T-helper 17 cell (primary cell): ENCODE results near the gene MAP4K4. TPM values are rescaled to one million over a fixed set of nuclear protein-coding genes. Genes with fewer than 3 reads are reported as not detected.
"Not testable (repeated sequence)": the region's sequence is repeated elsewhere in the genome, so short reads cannot be mapped to it uniquely, and the experiment has no call there.

Experiments
- ATAC-seq: fragments of 150-1000 bp; cut with Tn5 transposase; 2 replicates; pipeline ENCODE4 v1.10.0; 2021; ENCODE audit warnings: mild to moderate bottlenecking, moderate library complexity
- DNase-seq, 3 donors: peaks; one replicate each; pipeline versions ENCODE4 v3.0.0 to v3.0.0-alpha.2; 2020 to 2021
- H3K9me3 ChIP-seq: one replicate; pipeline ENCODE4 v1.7.0; 2013; ENCODE audit warnings: low read length, mild to moderate bottlenecking; ENCODE audit not compliant: control insufficient read depth, poor library complexity, severe bottlenecking
- H3K27ac Mint-ChIP-seq: one replicate; pipeline ENCODE4 v1.8.0; 2022; ENCODE audit warnings: mild to moderate bottlenecking, moderate library complexity, mixed read lengths
- H3K27me3 Mint-ChIP-seq: one replicate; pipeline ENCODE4 v1.8.0; 2022; ENCODE audit warnings: mixed read lengths
- H3K36me3 Mint-ChIP-seq: one replicate; pipeline ENCODE4 v1.8.0; 2022; ENCODE audit warnings: low read depth, mixed read lengths
- H3K4me1 Mint-ChIP-seq: one replicate; pipeline ENCODE4 v1.8.0; 2022; ENCODE audit warnings: mild to moderate bottlenecking, mixed read lengths
- H3K4me3 Mint-ChIP-seq: one replicate; pipeline ENCODE4 v1.8.0; 2022; ENCODE audit warnings: mild to moderate bottlenecking, moderate library complexity, mixed read lengths
- total RNA-seq, 4 donors: library from RNA in 2 of 4; stranded (reverse) in 2 of 4; gene quantifications; one replicate each; pipeline ENCODE4 v1.2.3 and lab custom pipeline; 2022 to 2026

MAP4K4 gene
- total RNA-seq, 2 donors from 2014 or later = 98.1 to 102 TPM

DNA sequence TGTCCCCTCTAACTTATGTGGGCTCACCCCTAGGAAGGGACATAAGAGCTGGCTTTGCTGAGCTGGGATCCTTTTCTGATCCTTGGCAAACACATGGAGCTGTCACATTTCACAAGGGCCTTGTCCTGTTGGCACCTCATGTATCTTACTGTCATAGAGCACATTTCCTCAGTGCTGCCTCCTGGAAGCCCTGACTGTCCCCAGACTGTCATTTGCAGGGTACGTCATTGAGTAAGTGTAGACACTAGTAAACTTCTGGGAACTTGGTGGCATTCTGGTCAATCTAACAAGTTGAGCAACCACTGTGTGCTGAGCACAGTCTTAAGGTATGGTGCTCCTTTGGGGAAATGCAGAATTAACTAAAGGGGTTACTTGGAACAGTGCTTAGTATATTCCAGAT, 199.8 kb downstream of the MAP4K4 start:
- H3K9me3 ChIP-seq = no peaks in the 10 kb centered on the region
- H3K4me1 Mint-ChIP-seq = peaks cover 11% of the 10 kb centered on the region
- no peak overlapping the region for H3K4me3 Mint-ChIP-seq
- no peak overlapping the region for H3K27ac Mint-ChIP-seq
- H3K27me3 Mint-ChIP-seq = peaks cover 3% of the 10 kb centered on the region
- H3K36me3 Mint-ChIP-seq = peaks cover 6% of the 10 kb centered on the region
- ATAC-seq = no peak
- no peak for DNase-seq

DNA sequence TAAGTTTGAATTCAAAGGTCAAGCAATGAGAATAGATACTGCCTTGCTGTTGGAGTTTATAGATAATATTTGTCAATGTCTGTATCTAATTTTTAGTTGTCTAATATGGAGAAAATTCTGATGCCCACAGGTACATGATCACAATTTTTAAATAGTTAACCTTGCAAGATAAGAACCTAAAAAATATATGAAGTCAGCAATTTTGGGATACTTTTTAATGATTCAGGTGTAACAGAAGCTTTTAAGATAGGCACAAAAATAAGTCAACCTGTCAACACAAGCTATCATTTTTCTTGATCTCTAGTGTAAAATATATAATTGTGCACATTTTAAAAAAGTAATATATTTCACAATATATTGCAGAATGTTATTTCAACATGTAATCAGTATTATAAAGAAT, 201.8 kb downstream of the MAP4K4 start:
- Mint-ChIP-seq H3K4me3 (no peak overlapping the region), H3K4me1 (peaks cover 8% of the 10 kb centered on the region)
- ATAC-seq = no peak

GRCh38 chr2:101899871-101900270, 202.4 kb downstream of the MAP4K4 start:
- Mint-ChIP-seq H3K36me3 (no peaks in the 10 kb centered on the region), H3K4me1 (peaks cover 8% of the 10 kb centered on the region), H3K27ac (peak overlapping the region; percentile 35), H3K27me3 (peaks cover 4% of the 10 kb centered on the region), H3K4me3 (peak overlapping the region; percentile 47)
- ATAC-seq (no peak), DNase-seq (no peak)
- H3K9me3 ChIP-seq = no peaks in the 10 kb centered on the region

More for the DNA sequence above, 201.8 kb downstream of the MAP4K4 start:
- Mint-ChIP-seq H3K36me3 (no peaks in the 10 kb centered on the region), H3K27me3 (peaks cover 4% of the 10 kb centered on the region), H3K27ac (peak overlapping the region; percentile 51)
- DNase-seq = no peak
- H3K9me3 ChIP-seq = no peaks in the 10 kb centered on the region

- DNase-seq (no peak), ATAC-seq (peak; percentile 59)
- no peaks in the 10 kb centered on the region for H3K9me3 ChIP-seq
- peaks cover 4% of the 10 kb centered on the region for H3K27me3 Mint-ChIP-seq
- H3K4me3 Mint-ChIP-seq = peak overlapping the region; percentile 62
- H3K36me3 Mint-ChIP-seq = no peaks in the 10 kb centered on the region
- H3K4me1 Mint-ChIP-seq = peaks cover 8% of the 10 kb centered on the region
- H3K27ac Mint-ChIP-seq = peak overlapping the region; percentile 35
Measured at GRCh38 chr2:101900375-101900774, 202.9 kb downstream of the MAP4K4 start.

DNA sequence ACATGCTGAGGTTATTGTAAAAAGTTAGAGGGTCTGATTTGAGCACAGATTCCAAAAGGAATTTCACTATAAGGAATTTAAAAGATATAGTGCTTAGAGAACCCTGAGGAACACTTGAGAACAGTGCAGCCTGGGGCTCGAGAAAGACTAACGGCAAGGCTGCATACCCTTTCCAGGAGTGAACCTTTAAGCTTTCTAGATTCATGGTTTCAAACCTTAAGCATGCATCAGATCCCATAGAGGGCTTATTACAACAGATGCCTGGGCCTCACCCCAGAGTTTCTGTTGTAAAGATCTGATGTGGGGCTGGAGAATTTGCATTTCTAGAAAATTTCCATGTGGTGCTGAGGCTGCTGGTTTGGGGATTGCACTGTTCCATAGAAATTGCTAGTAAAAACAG, 203.7 kb downstream of the MAP4K4 start:
- peaks cover 8% of the 10 kb centered on the region for H3K4me1 Mint-ChIP-seq
- peaks cover 3% of the 10 kb centered on the region for H3K9me3 ChIP-seq
- no peak overlapping the region for H3K27ac Mint-ChIP-seq
- DNase-seq (no peak), ATAC-seq (no peak)
- H3K27me3 Mint-ChIP-seq = peaks cover 4% of the 10 kb centered on the region
- no peaks in the 10 kb centered on the region for H3K36me3 Mint-ChIP-seq
- H3K4me3 Mint-ChIP-seq = no peak overlapping the region

DNA sequence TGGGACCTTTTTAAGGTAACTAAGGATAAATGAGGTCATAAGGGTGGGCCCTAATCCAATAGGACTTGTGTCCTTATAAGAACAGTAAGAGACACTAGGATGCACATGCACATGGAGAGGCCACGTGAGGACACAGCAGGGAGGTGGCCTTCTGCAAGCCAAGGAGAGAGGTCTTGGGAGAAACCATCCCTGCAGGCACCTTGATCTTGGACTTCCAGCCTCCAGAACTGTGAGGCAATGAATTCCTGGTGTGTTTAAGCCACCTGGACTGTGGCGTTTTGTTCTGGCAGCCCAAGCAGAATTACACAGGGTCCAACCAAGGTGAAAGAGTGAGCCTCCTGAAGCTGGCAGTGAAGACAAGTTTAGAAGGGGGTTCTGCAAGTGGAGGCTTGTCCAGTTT, 204.7 kb downstream of the MAP4K4 start:
- DNase-seq = no peak
- Mint-ChIP-seq H3K4me3 (no peak overlapping the region), H3K27ac (no peak overlapping the region), H3K36me3 (no peaks in the 10 kb centered on the region), H3K27me3 (peaks cover 4% of the 10 kb centered on the region), H3K4me1 (peaks cover 8% of the 10 kb centered on the region)
- no peak for ATAC-seq
- peaks cover 5% of the 10 kb centered on the region for H3K9me3 ChIP-seq

- DNase-seq = no peak
- no peak overlapping the region for H3K4me3 Mint-ChIP-seq
Measured at GRCh38 chr2:101904916-101905315, 207.4 kb downstream of the MAP4K4 start.

GRCh38 chr2:101905746-101906336, 208.3 kb downstream of the MAP4K4 start:
- H3K27me3 Mint-ChIP-seq = peaks cover 4% of the 10 kb centered on the region
- ATAC-seq (no peak), DNase-seq (no peak)
- peaks cover 4% of the 10 kb centered on the region for H3K36me3 Mint-ChIP-seq
- no peak overlapping the region for H3K4me3 Mint-ChIP-seq
- H3K27ac Mint-ChIP-seq = no peak overlapping the region
- peaks cover 5% of the 10 kb centered on the region for H3K9me3 ChIP-seq
- H3K4me1 Mint-ChIP-seq = no peaks in the 10 kb centered on the region

More at GRCh38 chr2:101904916-101905315, 207.4 kb downstream of the MAP4K4 start:
- H3K27ac Mint-ChIP-seq = no peak overlapping the region
- H3K9me3 ChIP-seq = peaks cover 5% of the 10 kb centered on the region
- H3K36me3 Mint-ChIP-seq = peaks cover 2% of the 10 kb centered on the region
- H3K4me1 Mint-ChIP-seq = peaks cover 6% of the 10 kb centered on the region
- ATAC-seq = no peak
- H3K27me3 Mint-ChIP-seq = peaks cover 4% of the 10 kb centered on the region

DNA sequence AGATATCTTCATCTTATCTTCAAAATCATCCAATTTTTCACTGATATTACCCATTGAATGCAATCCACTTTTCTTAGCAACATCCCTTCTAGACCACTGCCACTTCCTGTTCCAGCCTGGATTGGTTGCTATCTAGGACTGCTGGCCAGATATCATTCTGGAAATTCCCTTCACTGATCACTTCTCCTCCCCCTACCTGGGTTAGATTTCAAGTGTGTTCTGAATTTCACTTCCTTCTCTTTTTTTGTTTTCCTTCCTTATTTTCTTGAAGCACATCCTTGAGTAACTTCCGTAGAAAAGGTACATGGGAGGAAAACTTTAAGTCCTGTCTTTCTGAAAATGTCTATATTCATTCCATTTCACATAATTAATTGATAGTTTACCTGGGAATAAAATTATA, 212.3 kb downstream of the MAP4K4 start:
- no peak overlapping the region for H3K4me3 Mint-ChIP-seq
- H3K4me1 Mint-ChIP-seq = no peaks in the 10 kb centered on the region

DNA sequence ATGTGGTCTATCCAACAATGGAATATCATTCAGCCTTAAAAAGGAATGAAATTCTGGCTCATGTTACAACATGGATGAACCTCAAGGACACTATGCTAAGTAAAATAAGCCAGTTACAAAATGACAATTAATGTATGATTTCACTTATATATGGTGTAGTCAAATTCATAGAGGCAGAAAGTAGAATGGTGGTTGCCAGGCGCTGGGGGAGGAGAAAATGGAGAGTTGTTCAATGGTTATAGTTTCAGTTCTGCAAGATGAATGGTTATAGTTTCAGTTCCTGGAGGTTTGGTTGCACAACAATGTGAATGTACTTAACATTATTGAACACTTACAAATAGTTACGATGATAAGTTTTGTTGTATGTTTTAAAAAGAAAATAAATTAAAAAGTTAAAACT, 215.0 kb downstream of the MAP4K4 start:
- Mint-ChIP-seq H3K4me1 (no peaks in the 10 kb centered on the region), H3K27me3 (no peaks in the 10 kb centered on the region), H3K36me3 (peaks cover 4% of the 10 kb centered on the region), H3K4me3 (no peak overlapping the region), H3K27ac (no peak overlapping the region)
- ATAC-seq (no peak), DNase-seq (no peak)
- no peaks in the 10 kb centered on the region for H3K9me3 ChIP-seq

More for the DNA sequence above, 212.3 kb downstream of the MAP4K4 start:
- peaks cover 4% of the 10 kb centered on the region for H3K36me3 Mint-ChIP-seq
- peaks cover 5% of the 10 kb centered on the region for H3K9me3 ChIP-seq
- H3K27ac Mint-ChIP-seq = no peak overlapping the region
- H3K27me3 Mint-ChIP-seq = no peaks in the 10 kb centered on the region
- DNase-seq = no peak
- no peak for ATAC-seq

- no peak overlapping the region for H3K4me3 Mint-ChIP-seq
- no peak overlapping the region for H3K27ac Mint-ChIP-seq
- ATAC-seq (no peak), DNase-seq (no peak)
- H3K27me3 Mint-ChIP-seq = no peaks in the 10 kb centered on the region
- H3K9me3 ChIP-seq = no peaks in the 10 kb centered on the region
- H3K36me3 Mint-ChIP-seq = no peaks in the 10 kb centered on the region
- no peaks in the 10 kb centered on the region for H3K4me1 Mint-ChIP-seq
Measured at GRCh38 chr2:101921319-101921952, 223.9 kb downstream of the MAP4K4 start.

- no peak for ATAC-seq
- no peaks in the 10 kb centered on the region for H3K27me3 Mint-ChIP-seq
- no peak overlapping the region for H3K27ac Mint-ChIP-seq
- DNase-seq = no peak
- H3K36me3 Mint-ChIP-seq = no peaks in the 10 kb centered on the region
- H3K9me3 ChIP-seq = no peaks in the 10 kb centered on the region
- H3K4me3 Mint-ChIP-seq = no peak overlapping the region
- H3K4me1 Mint-ChIP-seq = no peaks in the 10 kb centered on the region
Measured at GRCh38 chr2:101921953-101922325, 224.4 kb downstream of the MAP4K4 start.

DNA sequence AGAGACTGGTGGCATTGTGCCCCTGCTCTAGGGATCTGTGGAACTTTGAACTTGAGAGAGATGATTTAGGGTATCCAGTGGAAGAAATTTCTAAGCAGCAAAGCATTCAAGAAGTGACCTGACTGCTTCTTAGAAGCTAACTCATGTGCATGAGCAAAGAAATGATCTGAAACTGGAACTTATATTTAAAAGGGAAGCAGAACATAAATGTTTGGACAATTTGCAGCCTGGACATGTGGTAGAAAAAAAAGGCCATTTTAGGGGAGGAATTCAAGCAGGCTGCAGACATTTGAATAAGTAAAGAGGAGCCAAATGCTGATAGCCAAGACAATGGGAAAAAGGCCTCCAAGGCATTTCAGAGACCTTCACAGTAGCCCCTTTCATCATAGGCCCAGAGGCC, 226.8 kb downstream of the MAP4K4 start:
- not testable (repeated sequence) for H3K36me3 Mint-ChIP-seq, H3K9me3 ChIP-seq, ATAC-seq, H3K4me3 Mint-ChIP-seq, DNase-seq, H3K27ac Mint-ChIP-seq, H3K27me3 Mint-ChIP-seq, H3K4me1 Mint-ChIP-seq

DNA sequence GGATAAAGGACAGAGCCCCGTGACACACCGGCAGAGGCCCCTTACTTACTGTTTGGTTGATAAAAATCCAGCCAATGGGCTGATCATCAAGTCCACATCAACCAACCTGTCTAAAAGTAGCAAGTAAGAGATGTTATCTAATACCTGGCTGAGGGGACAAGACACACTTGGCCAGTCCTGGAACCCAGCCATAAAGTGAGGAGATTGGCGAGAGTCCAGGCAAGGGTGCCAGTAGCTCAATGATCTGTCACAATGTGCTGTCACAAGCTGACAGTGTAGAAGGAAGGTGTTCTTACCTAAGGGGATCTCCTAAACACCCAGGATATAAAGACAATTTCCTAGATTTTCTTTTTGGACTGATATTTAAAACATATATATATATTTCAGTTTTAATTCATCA, 232.5 kb downstream of the MAP4K4 start:
- H3K4me1 Mint-ChIP-seq = peaks cover 4% of the 10 kb centered on the region
- peaks cover 2% of the 10 kb centered on the region for H3K36me3 Mint-ChIP-seq
- H3K27me3 Mint-ChIP-seq = peaks cover 15% of the 10 kb centered on the region
- H3K9me3 ChIP-seq = no peaks in the 10 kb centered on the region
- H3K4me3 Mint-ChIP-seq = no peak overlapping the region
- no peak overlapping the region for H3K27ac Mint-ChIP-seq
- no peak for ATAC-seq
- no peak for DNase-seq
